IMR-90 (cell line): ENCODE measurements around the gene KCNS1. TPM values are rescaled to one million over a fixed set of nuclear protein-coding genes. Genes with fewer than 3 reads are reported as not detected.

Experiments
- ATAC-seq: fragments of 200-7000 bp; cut with Tn5 transposase; 2 replicates; pipeline ENCODE4 v1.9.1; 2020; ENCODE audit warnings: low read depth, mild to moderate bottlenecking, moderate library complexity
- BruUV-seq: library from RNA; stranded (reverse); fragments of 400-500 nt; replicated peaks from 2 replicates; lab custom pipeline; 2021; lab: Mats Ljungman, UMichigan
- CTCF ChIA-PET: fragments of 300-600 bp; formaldehyde crosslinking; extraction: SDS; loops from one replicate; lab custom pipeline; 2021; ENCODE audit warnings: antibody characterized with exemption; lab: Yijun Ruan, JAX
- POLR2A ChIA-PET: fragments of 300-600 bp; sonication (Branson Sonifier 250); formaldehyde crosslinking; loops from one replicate; lab custom pipeline; 2022; ENCODE audit warnings: antibody characterized with exemption; ENCODE audit not compliant: unreplicated experiment; lab: Charles Lee
- DNase-seq: peaks from one replicate; pipeline ENCODE4 v3.0.0; 2013
- H2AFZ ChIP-seq: replicated peaks from 2 replicates; pipeline ENCODE3; 2013; ENCODE audit warnings: low read length, mild to moderate bottlenecking; ENCODE audit not compliant: poor library complexity
- H2AK5ac ChIP-seq: 2 replicates; pipeline ENCODE4 v1.6.1; 2013; ENCODE audit warnings: low read depth, low read length, inconsistent platforms
- H2AK9ac ChIP-seq: replicated peaks from 2 replicates; pipeline ENCODE3; 2013; ENCODE audit warnings: mild to moderate bottlenecking, low read depth, low read length, moderate library complexity; ENCODE audit not compliant: poor library complexity
- H2BK120ac ChIP-seq: 2 replicates; pipeline ENCODE4 v1.6.1; 2013; ENCODE audit warnings: low read depth, low read length, inconsistent platforms
- H2BK15ac ChIP-seq: 3 replicates; pipeline ENCODE4 v1.6.1; 2013; ENCODE audit warnings: low read depth, low read length, inconsistent platforms
- H2BK20ac ChIP-seq: 2 replicates; pipeline ENCODE4 v1.6.1; 2013; ENCODE audit warnings: low read depth, mild to moderate bottlenecking, inconsistent platforms, low read length, moderate library complexity
- H2BK5ac ChIP-seq: 2 replicates; pipeline ENCODE4 v1.6.1; 2013; ENCODE audit warnings: mild to moderate bottlenecking, low read depth, low read length, inconsistent platforms; ENCODE audit not compliant: poor library complexity, severe bottlenecking
- H3K14ac ChIP-seq: replicated peaks from 2 replicates; pipeline ENCODE4 v1.6.1; 2013; ENCODE audit warnings: low read depth, low read length, inconsistent platforms
- H3K18ac ChIP-seq: 2 replicates; pipeline ENCODE4 v1.6.1; 2013; ENCODE audit warnings: low read depth, low read length, control low read depth
- H3K23ac ChIP-seq: 2 replicates; pipeline ENCODE4 v1.6.1; 2013; ENCODE audit warnings: low read depth, low read length, inconsistent platforms
- H3K27ac ChIP-seq: 2 replicates; pipeline ENCODE4 v1.5.1; 2013; ENCODE audit warnings: mild to moderate bottlenecking, control low read depth, low read length; ENCODE audit not compliant: insufficient read depth
- H3K27me3 ChIP-seq: 2 replicates; pipeline ENCODE4 v1.6.1; 2013; ENCODE audit warnings: low read length; ENCODE audit not compliant: control insufficient read depth, insufficient read depth
- H3K36me3 ChIP-seq: 2 replicates; pipeline ENCODE4 v1.6.1; 2013; ENCODE audit warnings: low read length, mixed read lengths; ENCODE audit not compliant: control insufficient read depth, insufficient read depth
- H3K4ac ChIP-seq: 2 replicates; pipeline ENCODE4 v1.6.1; 2013; ENCODE audit warnings: low read depth, low read length, inconsistent platforms
- H3K4me1 ChIP-seq: 2 replicates; pipeline ENCODE4 v1.6.1; 2013; ENCODE audit warnings: low read length, mixed read lengths; ENCODE audit not compliant: control insufficient read depth, insufficient read depth
- H3K4me2 ChIP-seq: 2 replicates; pipeline ENCODE4 v1.6.1; 2013; ENCODE audit warnings: low read depth, mild to moderate bottlenecking, control low read depth, low read length, moderate library complexity
- H3K4me3 ChIP-seq: 2 replicates; pipeline ENCODE4 v1.5.1; 2013; ENCODE audit warnings: low read depth, mild to moderate bottlenecking, control low read depth, low read length, moderate library complexity; ENCODE audit not compliant: insufficient read depth
- H3K56ac ChIP-seq: 2 replicates; pipeline ENCODE4 v1.6.1; 2013; ENCODE audit warnings: low read length, inconsistent platforms; ENCODE audit not compliant: insufficient read depth; ENCODE audit errors: extremely low read depth
- H3K79me1 ChIP-seq, 2 experiments: 2 replicates each; pipeline ENCODE4 v1.6.1; 2013; ENCODE audit warnings: low read length in 2 of 2, inconsistent platforms in 1 of 2, low read depth in 1 of 2
- H3K9ac ChIP-seq: 2 replicates; pipeline ENCODE4 v1.6.1; 2013; ENCODE audit warnings: low read depth, low read length, control low read depth
- H3K9me1 ChIP-seq: 2 replicates; pipeline ENCODE4 v1.6.1; 2013; ENCODE audit warnings: low read length, inconsistent platforms; ENCODE audit not compliant: insufficient read depth
- H3K9me3 ChIP-seq: 2 replicates; pipeline ENCODE4 v1.6.1; 2013; ENCODE audit warnings: low read length; ENCODE audit not compliant: control insufficient read depth, insufficient read depth
- H4K20me1 ChIP-seq: 2 replicates; pipeline ENCODE4 v1.6.1; 2013; ENCODE audit warnings: low read length, inconsistent platforms; ENCODE audit not compliant: insufficient read depth
- H4K5ac ChIP-seq: 2 replicates; pipeline ENCODE4 v1.6.1; 2013; ENCODE audit warnings: mild to moderate bottlenecking, low read depth, low read length, control low read depth
- H4K8ac ChIP-seq, 2 experiments: 2 replicates each; pipeline ENCODE4 v1.6.1; 2013; ENCODE audit warnings: low read depth in 2 of 2, low read length in 2 of 2, control low read depth in 1 of 2, inconsistent platforms in 1 of 2
- H4K91ac ChIP-seq: 2 replicates; pipeline ENCODE4 v1.6.1; 2013; ENCODE audit warnings: low read depth, low read length, inconsistent platforms; ENCODE audit not compliant: insufficient read depth
- CEBPB ChIP-seq: IDR thresholded peaks from 2 replicates; pipeline ENCODE4 v1.6.1; 2012; ENCODE audit warnings: low read depth, low read length, improper control_type of control experiment
- CHD1 ChIP-seq: IDR thresholded peaks from 2 replicates; pipeline ENCODE4 v1.6.1; 2012; ENCODE audit warnings: low read depth, low read length, improper control_type of control experiment
- MAFK ChIP-seq: IDR thresholded peaks from 2 replicates; pipeline ENCODE4 v1.6.1; 2012; ENCODE audit warnings: low read depth, low read length, improper control_type of control experiment
- MAZ ChIP-seq: IDR thresholded peaks from 2 replicates; pipeline ENCODE4 v1.6.1; 2012; ENCODE audit warnings: low read depth, mild to moderate bottlenecking, low read length, improper control_type of control experiment, moderate library complexity, borderline replicate concordance
- RAD21 ChIP-seq: IDR thresholded peaks from 2 replicates; pipeline ENCODE4 v1.6.1; 2012; ENCODE audit warnings: low read length, improper control_type of control experiment
- RCOR1 ChIP-seq: IDR thresholded peaks from 2 replicates; pipeline ENCODE4 v1.6.1; 2012; ENCODE audit warnings: mild to moderate bottlenecking, low read length, improper control_type of control experiment; ENCODE audit not compliant: insufficient replicate concordance
- SMC3 ChIP-seq: fragments of 150-350 bp; IDR thresholded peaks from 2 replicates; pipeline ENCODE4 v1.6.1; 2016; ENCODE audit warnings: low read depth, mild to moderate bottlenecking, antibody characterized with exemption, low read length, moderate library complexity
- WGBS, 2 experiments: methylation state at CpG; one replicate each; pipeline versions ENCODE4 v1.1.5 to v1.1.7; 2013; ENCODE audit warnings: missing lambda C conversion rate in 2 of 2; ENCODE audit not compliant: insufficient read length in 1 of 2; ENCODE audit errors: extremely low coverage in 2 of 2; 5-methylcytosine and 5-hydroxymethylcytosine counted together
- dilution Hi-C: fragments of 300-500 bp; cut with HindIII; formaldehyde crosslinking; loops from one replicate; pipeline ENCODE4 v1.14.3; 2018; ENCODE audit warnings: low sequenced_read_pairs; ENCODE audit not compliant: unreplicated experiment
- in situ Hi-C: fragments of 300-500 bp; cut with MboI; formaldehyde crosslinking; loops from 3 replicates; pipeline ENCODE4 v1.14.3; 2019; ENCODE audit warnings: low sequenced_read_pairs, inconsistent platforms, mixed read lengths
- intact Hi-C: fragments of 100-400 bp; cut with micrococcal nuclease; formaldehyde crosslinking; loops from 2 replicates; pipeline ENCODE4 v1.10.0; 2022
- polyA plus RNA-seq, 3 experiments: library from polyadenylated mRNA; depleted of rRNA; stranded (reverse); fragments of >200 nt; gene quantifications; 2 replicates each; pipeline ENCODE4 v1.2.3, GENCODE V29; 2012; ENCODE audit warnings: low replicate concordance in 1 of 3
- total RNA-seq: library from RNA; depleted of rRNA; stranded (reverse); fragments of >200 nt; gene quantifications from 2 replicates; pipeline ENCODE4 v1.2.3, GENCODE V29; 2012

Gene KCNS1
- total and polyA plus RNA-seq, 2 of the 4 experiments (the other 2 are of a cell fraction) = 0.54 to 0.62 TPM

- no peak for TF ChIP-seq MAFK
- no peak for TF ChIP-seq RCOR1
- TF ChIP-seq CEBPB = no peak
- TF ChIP-seq MAZ = no peak
- TF ChIP-seq SMC3 = no peak
- no peak for TF ChIP-seq CHD1
- no peak for TF ChIP-seq RAD21
- Histone ChIP-seq H2BK5ac (peak overlapping the region; percentile 10), H3K4ac (no peak overlapping the region), H4K20me1 (no peaks in the 10 kb centered on the region), H3K4me2 (no peak overlapping the region), H3K9me1 (no peaks in the 10 kb centered on the region; the same call in 1 of the 2 replicates), H2AK9ac (no peak overlapping the region), H3K27ac (no peak overlapping the region), H3K18ac (no peak overlapping the region; the same call in 1 of the 2 replicates), H3K36me3 (0 out of 2 replicates have a peak, but pooled peaks cover 1% of the 10 kb centered on the region), H4K8ac (no peak overlapping the region), H4K91ac (no peak overlapping the region), H2BK15ac (no peak overlapping the region), H3K9ac (no peak overlapping the region), H2BK20ac (no peak overlapping the region), H2AK5ac (no peak overlapping the region), H2BK120ac (no peak overlapping the region), H3K4me3 (no peak overlapping the region), H3K27me3 (no peaks in the 10 kb centered on the region), H3K79me1 (no peaks in the 10 kb centered on the region; a peak in 1 of 4 replicates), H3K56ac (no peak overlapping the region), H2AFZ (no peak overlapping the region), H3K4me1 (peaks cover 20% of the 10 kb centered on the region), H3K14ac (no peak overlapping the region), H4K5ac (peak overlapping the region; percentile 28; the same call in 1 of the 2 replicates), H3K23ac (no peak overlapping the region), H3K9me3 (no peaks in the 10 kb centered on the region)
- ChIA-PET CTCF (no interaction called here), POLR2A (no interaction called here)
- in situ Hi-C loops (loop anchor here (5.0 kb wide), 1 partner anchor 38 kb away; no protein-coding TSS in a partner anchor), dilution Hi-C loops (no loop called here), intact Hi-C loops (loop anchor here (5.0 kb wide), 1 partner anchor 33 kb away; no protein-coding TSS in a partner anchor)
- no CpG with 5 or more reads among the region's 2 CpGs for WGBS, 2 experiments
- no TSS peak for BruUV-seq
- DNase-seq (no peak), ATAC-seq (no peak)
These were observed 15.6 kb downstream of the KCNS1 start for GRCh38 chr20:45085289-45085688.
